ENCODE results near the gene NEK6.
A peak's percentile ranks its signal among the peaks of the same experiment; 100 is the strongest.

Gene NEK6

DNA sequence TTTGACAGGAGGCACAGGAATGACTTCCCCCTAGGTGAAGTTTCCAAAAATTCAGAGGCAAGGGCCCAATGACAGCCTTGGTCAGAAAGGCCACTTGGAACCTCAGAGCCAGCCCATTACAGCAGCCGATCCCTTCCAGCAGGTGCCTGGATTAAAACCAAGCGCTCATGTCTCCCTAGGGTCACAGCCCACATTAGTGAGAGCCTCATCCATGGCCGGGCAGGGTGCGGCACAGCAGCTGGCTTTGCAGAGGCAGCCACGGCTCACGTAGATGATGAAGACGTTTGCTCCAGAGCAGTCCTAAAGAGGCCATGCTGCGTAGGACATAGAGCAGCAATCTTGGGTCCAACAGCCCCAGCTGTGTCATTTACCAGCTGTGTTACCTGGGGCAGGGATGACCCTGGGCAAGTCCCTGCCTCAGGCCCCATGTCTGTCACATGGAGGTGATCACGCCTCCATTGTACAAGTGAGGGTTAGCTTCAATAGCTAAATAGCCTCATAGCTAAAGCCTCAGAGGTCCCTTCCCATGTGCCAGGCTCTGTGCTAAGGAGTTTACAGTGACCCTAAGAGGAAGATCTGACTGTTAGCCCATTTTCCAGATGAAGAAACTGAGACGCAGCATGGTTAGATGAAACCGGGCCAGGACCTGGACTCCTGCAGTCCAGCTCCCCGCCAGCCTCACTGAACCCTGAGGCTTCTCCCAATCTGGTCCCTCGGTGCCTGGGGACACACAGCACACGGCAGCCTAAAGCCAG is 39.2 kb downstream of the NEK6 start:
- no peak for DNase-seq (ENCODE audit: low spot score)

- DNase-seq (ENCODE audit: low spot score), result no peak
These were observed 39.8 kb downstream of the NEK6 start for GRCh38 chr9:124297551-124297901.

GRCh38 chr9:124297915-124298645 is 40.3 kb downstream of the NEK6 start:
- no peak for DNase-seq (ENCODE audit: low spot score)

GRCh38 chr9:124298646-124299235 is 41.0 kb downstream of the NEK6 start:
- no peak for DNase-seq (ENCODE audit: low spot score)

- no peak for DNase-seq (ENCODE audit: low spot score)
These were observed 41.9 kb downstream of the NEK6 start for GRCh38 chr9:124299515-124300090.

GRCh38 chr9:124300312-124300711 is 42.6 kb downstream of the NEK6 start:
- DNase-seq (ENCODE audit: low spot score), result no peak

GRCh38 chr9:124302921-124303320 is 45.2 kb downstream of the NEK6 start:
- DNase-seq (ENCODE audit: low spot score), result no peak

DNA sequence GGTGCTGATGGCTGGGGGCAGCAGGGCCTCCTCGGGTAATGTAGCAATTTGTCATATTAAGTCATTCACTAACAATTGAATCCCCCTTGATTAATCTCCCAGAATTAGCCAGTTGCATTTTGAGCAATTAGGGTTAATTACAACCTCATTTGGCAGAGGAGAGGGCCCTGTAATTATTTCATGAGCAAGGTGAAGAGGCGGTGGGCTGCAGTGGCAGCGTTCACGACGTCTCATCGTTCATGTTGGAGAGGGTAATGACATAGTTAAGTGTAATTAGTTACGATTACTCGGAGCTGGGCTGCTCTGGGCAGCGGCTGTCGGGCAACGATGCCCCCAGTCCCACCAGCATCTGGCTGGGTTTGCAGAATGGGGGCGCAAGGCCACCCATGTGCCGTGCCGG is 46.0 kb downstream of the NEK6 start:
- no peak for DNase-seq (ENCODE audit: low spot score)

GRCh38 chr9:124304285-124304684 is 46.5 kb downstream of the NEK6 start:
- DNase-seq (ENCODE audit: low spot score), result no peak

DNA sequence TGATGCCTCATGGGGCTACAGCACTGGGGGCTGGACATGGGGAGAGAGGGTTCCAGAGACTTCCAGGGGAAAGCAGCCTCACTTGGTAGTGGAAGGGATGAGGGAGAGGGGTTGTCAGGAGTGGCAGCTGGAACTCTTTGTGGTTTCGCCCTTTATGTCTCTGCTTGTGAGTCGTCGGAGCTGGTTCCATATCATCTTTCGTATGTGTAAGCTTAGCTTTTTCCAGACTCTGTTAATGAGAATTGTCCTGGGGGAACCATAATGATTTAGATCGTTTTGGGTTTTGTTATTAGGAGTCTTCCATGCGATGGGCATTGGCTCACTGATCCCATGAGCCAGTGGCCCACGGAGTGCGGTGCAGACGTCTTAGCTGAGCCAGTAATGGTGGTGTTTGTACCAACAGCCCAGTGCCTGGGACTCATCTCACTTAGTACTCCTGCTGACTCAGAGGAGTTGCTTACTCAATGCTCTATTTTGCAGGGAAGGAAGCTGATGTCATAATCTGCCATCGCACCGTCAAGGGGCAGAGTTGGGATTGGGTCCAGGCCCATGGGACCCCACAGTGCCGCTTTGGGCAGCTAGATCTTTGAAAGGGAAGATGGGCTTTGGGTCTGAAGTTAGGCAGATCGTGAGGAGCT is 48.5 kb downstream of the NEK6 start:
- peak; percentile 20 for DNase-seq (ENCODE audit: low spot score)

DNA sequence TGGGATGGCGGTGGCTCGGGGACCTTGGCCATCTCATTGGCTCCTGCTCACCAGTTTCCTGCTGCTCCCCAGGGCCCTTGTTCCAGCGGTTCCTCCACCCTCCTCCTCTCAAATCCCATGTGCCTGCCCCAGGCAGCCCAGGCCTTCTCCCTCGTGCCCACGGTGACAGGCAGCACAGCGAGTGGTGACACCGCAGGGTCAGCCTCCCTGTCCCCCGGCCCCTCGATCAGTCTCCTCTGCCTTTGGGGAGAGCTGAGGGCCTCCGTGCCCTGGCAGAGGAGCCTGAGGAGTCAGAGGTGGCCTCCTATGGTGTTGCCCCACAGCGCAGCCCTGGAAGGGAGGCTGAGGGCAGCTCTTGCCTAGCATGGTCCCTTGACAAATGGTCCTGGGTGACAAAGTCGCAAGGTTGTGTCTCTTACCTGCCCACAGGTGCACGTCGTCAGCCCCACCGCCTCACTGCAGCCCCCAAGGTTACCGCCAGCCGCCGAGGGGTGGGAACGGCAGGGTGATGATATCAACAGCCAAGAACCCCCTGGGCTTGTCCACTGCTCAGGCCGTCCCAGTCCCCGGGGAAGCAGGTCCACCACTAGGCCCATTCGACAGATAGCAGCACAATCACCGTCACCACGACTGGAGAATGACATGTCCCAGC is 49.8 kb downstream of the NEK6 start:
- DNase-seq (ENCODE audit: low spot score), result no peak

DNA sequence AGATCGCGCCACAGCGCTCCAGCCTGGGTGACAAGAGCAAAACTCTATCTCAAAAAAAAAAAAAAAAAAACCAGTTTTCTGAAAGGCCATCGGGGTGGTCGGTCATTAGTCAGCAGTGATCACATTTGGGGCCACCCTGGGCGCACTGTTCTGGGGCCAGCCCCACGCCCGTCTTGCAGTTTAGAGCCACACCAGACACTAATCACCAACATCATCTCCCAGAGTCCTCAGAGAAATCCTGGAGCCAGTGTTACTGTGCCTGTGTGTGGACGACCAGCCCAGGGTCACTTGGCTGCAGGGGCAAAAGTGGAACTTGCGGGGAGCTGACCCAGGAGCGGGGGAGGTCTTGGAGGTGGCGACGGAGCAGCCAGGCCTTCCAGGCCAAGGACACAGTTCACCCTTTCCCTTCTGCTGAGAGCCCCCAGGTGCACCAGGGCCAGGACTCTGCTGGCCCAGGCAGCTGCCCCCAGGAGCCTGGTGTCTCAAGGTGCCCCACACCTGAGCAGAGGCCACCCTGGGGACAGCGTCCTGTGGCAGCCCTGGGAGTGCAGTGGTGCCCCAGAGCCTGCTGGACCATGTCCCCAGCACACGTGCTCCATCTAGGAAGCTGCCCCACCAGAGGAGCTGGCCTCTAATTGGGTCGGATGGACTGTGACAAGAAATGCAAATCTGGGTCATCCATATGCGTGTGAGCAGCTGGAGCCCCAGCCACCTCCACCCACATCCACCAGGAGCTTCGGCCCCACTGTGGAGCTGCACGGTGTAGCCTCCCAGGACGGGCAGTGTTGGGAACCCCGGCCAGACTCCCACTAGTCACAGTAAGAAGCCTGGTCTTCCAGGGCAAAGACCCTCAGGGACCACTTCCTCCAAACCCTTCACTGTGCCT is 51.1 kb downstream of the NEK6 start:
- DNase-seq (ENCODE audit: low spot score), result no peak

GRCh38 chr9:124309667-124310084 is 51.9 kb downstream of the NEK6 start:
- no peak for DNase-seq (ENCODE audit: low spot score)

DNA sequence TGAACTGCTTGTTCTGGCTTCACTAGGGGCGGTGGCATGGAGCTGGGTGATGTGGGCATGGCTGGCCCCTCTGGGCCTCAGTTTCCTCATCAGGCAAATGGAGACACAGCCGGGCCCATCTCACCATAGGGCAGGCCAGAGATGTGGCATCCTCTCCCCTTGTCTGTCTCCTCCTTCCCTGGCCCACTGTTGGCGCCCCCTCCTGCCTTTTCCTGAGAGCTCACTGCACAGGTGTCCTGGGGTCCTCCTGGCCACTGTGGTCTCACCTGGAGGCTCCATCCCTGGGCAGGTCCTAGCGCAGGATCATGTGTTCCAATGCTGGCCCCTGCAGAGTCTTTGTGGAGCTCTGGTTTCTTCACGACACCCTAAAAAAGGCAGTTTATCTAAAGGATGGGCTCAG is 53.5 kb downstream of the NEK6 start:
- DNase-seq (ENCODE audit: low spot score), result no peak

DNA sequence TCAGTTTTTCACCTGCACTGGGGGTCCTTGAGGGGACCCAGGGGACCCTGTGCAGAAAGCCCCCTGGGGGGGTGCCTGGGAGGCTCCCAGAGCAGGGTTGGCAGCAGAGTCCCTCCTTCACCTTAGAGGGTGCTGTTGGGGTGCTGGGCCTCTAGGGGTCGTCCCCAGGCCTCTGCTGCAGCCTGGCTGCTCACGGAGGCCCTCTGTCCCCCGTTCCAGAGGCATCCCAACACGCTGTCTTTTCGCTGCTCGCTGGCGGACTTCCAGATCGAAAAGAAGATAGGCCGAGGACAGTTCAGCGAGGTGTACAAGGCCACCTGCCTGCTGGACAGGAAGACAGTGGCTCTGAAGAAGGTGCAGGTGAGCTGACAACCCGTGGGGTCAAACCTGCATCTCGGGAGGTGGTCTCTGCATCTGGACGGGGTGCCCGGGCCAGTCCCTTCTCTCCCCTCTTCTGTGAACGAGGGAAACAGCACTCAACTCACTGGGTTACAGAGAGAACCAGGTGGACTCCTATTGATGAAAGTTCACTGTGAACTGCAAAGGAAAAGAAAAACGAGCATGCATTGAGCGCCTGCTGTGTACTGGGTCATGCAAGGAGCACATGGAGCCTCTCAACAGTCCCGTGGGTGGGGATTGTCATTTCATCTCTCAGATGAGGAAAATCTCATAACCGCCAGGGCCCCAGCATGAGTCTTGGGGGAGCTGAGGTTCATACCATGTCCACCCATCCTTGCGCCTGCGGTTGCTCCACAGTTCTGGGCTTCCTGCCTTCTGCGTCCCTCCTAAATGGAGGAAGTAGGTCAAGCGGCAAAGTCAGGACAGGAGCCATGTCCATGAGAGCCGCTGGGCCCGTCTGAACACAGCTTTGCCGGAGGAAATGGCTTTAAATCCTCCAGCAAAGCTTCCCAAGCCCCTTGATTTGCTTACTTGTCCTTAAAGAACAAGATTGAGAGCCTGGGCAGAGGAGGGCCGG is 54.8 kb downstream of the NEK6 start:
- no peak for DNase-seq (ENCODE audit: low spot score)

- DNase-seq (ENCODE audit: low spot score), result no peak
These were observed 56.2 kb downstream of the NEK6 start for GRCh38 chr9:124313940-124314339.

GRCh38 chr9:124315882-124316281 is 58.1 kb downstream of the NEK6 start:
- DNase-seq (ENCODE audit: low spot score), result no peak

DNA sequence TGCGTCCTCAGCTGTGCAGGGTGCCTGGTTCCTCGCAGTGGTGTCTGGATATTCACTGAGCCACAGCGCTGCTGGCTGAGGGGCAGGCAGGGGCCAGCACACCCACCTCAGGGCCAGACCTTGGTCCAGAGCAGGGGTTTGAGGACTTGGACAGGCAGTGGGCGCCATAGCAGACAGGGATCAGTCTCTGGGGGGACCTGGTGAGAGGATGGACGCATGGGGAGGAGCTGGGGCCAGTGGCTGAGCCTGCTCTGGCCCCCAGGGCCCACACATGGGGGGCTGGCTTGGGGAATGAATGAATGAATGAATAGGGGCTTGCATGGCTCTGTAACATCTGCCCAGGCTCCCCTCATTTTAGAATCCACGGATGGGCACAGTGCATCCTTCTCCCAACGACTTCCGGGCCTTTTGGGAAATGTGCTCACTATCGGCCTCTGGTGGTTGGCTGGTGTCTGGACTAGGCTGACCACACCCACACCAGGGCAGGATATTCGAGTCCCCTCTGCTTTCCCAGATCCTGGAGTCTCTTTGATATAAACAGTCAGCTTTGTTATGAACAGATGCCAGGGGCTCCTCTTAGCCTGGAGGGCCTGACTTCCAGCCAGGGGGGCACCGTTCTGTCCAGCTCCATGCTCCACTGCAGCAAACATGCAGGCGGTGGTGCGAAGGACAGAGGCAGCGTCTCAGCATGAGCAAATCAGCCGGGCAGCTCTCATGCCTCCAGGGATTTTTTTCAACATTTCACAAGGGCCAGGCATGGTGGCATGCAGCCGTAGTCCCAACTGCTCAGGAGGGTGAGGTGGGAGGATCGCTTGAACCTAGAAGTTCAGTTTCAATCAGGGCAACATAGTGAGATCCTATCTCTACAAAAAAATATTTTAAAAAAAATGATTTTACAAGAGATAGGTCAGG is 62.6 kb downstream of the NEK6 start:
- peak; percentile 31 for DNase-seq (ENCODE audit: low spot score)

DNA sequence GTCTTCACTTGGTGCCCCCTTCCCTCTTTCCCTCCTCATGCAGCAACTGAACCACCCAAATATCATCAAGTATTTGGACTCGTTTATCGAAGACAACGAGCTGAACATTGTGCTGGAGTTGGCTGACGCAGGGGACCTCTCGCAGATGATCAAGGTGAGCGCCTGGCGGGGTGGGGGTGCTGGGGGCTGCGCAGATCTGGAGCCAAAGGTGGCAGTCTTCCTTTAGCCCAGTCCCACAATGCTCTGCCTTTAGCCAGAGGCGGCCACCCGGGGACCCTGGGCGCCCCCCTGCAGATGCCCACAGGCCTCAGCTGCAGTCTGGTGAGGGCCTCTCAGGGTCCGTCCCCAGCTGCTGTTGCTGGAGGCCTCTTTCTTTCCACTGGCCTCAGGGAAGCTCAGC is 63.7 kb downstream of the NEK6 start:
- no peak for DNase-seq (ENCODE audit: low spot score)

All from activated CD4-positive, alpha-beta T cell treated with anti-CD3 and anti-CD28 coated beads, Interleukin-2, Interleukin-4, amounts not matched to agents 100 ng/mL and 50 ng/mL, durations not matched to agents 16 hours and 8 hours (primary cell).